Brain microvascular endothelial cell (primary cell): ENCODE data around the gene VTI1A.

Experiments
- DNase-seq: peaks from one replicate; pipeline ENCODE4 v3.0.0-alpha.2; 2020
- H3K27ac ChIP-seq: fragments of 250-450 bp; sonication (Bioruptor Pico); 2 replicates; pipeline ENCODE4 v1.5.1; 2020; ENCODE audit warnings: mild to moderate bottlenecking, moderate library complexity
- H3K27me3 ChIP-seq: fragments of 250-450 bp; sonication (Bioruptor Pico); replicated peaks from 2 replicates; pipeline ENCODE4 v1.5.1; 2020; ENCODE audit warnings: mild to moderate bottlenecking
- H3K36me3 ChIP-seq: fragments of 250-450 bp; sonication (Bioruptor Pico); replicated peaks from 2 replicates; pipeline ENCODE4 v1.5.1; 2020; ENCODE audit warnings: mild to moderate bottlenecking
- H3K4me3 ChIP-seq: 2 replicates; pipeline ENCODE4 v1.5.1; 2011; ENCODE audit warnings: low read depth, mild to moderate bottlenecking, control low read depth, low read length, moderate library complexity
- in situ Hi-C: cut with HindIII; loops from 2 replicates; pipeline ENCODE4 v1.10.0; 2017; ENCODE audit warnings: low sequenced_read_pairs, low pct_ligation_motif_present
- TF ChIP-seq, protein P1 (sequence below): IDR thresholded peaks from 2 replicates; pipeline ENCODE4 v1.5.1; 2011; ENCODE audit warnings: low read depth, mild to moderate bottlenecking, moderate library complexity, low read length, control low read depth, inconsistent platforms; ENCODE audit errors: missing control alignments

VTI1A gene

DNA sequence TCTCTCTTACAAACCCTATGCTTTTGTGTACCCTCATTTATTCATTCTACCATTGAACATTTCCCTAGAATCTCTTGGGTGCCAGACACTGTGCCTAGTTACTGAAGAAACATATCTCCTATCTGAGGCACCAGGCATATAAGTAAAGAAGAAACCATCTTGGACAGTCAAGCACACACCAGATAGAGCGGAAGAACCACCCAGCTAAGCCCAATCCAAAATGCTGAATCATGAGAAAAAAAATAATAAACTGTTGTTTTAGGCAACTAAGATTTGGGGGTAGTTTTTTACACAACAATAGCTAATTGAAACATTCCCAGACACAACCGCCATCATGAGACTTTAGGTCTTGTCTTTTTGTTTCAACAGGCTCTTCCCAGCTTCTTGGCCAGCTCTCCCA is 400.8 kb downstream of the VTI1A start:
- DNase-seq = no peak
- TF ChIP-seq, protein P1, sequence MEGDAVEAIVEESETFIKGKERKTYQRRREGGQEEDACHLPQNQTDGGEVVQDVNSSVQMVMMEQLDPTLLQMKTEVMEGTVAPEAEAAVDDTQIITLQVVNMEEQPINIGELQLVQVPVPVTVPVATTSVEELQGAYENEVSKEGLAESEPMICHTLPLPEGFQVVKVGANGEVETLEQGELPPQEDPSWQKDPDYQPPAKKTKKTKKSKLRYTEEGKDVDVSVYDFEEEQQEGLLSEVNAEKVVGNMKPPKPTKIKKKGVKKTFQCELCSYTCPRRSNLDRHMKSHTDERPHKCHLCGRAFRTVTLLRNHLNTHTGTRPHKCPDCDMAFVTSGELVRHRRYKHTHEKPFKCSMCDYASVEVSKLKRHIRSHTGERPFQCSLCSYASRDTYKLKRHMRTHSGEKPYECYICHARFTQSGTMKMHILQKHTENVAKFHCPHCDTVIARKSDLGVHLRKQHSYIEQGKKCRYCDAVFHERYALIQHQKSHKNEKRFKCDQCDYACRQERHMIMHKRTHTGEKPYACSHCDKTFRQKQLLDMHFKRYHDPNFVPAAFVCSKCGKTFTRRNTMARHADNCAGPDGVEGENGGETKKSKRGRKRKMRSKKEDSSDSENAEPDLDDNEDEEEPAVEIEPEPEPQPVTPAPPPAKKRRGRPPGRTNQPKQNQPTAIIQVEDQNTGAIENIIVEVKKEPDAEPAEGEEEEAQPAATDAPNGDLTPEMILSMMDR = no peak
- H3K27ac ChIP-seq = no peak overlapping the region
- no peak overlapping the region for H3K4me3 ChIP-seq
- in situ Hi-C loops = no loop called here
- H3K27me3 ChIP-seq = no peaks in the 10 kb centered on the region
- H3K36me3 ChIP-seq = no peaks in the 10 kb centered on the region

DNA sequence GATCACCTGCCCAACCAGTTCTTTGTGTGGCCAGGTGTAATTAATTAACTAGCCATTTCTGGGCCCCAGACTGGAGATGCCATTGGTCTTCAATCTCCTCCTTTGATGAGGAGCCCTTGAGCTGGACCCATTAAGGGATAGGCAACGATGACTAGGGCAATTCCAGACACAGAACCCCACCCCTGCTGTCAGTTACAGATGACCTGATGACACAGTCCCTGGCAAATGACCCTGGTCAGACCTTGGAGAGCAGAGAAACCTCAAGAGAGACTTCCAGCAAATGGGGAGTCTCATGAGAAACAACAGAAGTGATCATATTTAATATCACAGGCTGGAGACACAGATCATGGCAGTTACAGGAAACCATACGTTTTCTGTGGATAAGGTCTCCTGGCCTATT is 401.2 kb downstream of the VTI1A start:
- Histone ChIP-seq H3K27ac (no peak overlapping the region), H3K4me3 (no peak overlapping the region), H3K36me3 (no peaks in the 10 kb centered on the region), H3K27me3 (no peaks in the 10 kb centered on the region)
- DNase-seq = no peak
- TF ChIP-seq, protein P1 = no peak
- in situ Hi-C loops = no loop called here

DNA sequence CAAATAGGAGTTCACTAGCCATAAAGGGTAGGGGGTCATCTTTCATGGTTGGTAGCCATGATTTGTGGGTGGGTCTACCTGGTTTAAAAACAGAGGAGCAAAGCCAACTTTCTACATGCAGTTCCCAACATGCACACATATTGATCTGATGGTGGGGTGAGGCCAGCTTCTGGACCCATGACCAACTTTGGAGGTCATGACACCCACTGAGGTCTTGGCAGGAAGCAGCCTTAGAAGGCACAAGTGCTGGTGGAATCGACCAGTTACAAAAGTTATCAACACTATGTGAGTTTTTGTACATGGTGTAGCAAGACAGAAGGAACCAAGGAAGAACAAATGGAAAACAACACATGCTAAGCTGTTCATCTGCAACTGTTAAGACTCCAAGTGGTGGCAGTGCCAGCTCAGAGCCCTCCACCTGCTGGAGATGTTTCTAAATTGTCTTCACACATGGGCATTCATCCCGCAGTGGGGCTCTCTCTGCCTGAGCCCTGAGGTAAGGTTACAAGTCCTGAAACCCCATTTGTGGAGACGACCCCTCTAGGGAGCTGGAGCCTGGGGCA is 401.9 kb downstream of the VTI1A start:
- Histone ChIP-seq H3K36me3 (no peaks in the 10 kb centered on the region), H3K4me3 (no peak overlapping the region), H3K27me3 (no peaks in the 10 kb centered on the region), H3K27ac (no peak overlapping the region)
- no peak for DNase-seq
- TF ChIP-seq, protein P1 = no peak
- in situ Hi-C loops = no loop called here

DNA sequence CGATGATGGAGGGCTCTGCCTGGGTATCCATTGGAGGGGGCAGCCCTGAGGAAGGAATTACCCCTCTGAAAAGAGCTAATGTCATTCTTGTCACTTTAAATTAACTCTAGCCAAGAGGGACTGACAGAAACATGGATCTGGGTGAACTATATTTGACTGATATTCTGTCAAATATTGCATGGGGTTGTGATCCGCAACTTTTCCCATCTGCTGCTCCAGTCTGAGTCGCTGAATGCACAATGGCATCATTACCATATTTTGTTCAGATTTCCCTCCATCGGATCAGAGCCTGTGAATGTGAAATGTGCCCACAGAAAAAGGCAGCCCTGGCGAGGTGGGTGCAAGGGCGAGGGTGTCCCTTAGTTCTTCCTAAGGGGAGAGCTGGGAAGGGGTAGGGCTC is 402.5 kb downstream of the VTI1A start:
- TF ChIP-seq, protein P1 = no peak
- Histone ChIP-seq H3K27ac (no peak overlapping the region), H3K36me3 (no peaks in the 10 kb centered on the region), H3K4me3 (no peak overlapping the region), H3K27me3 (no peaks in the 10 kb centered on the region)
- DNase-seq = no peak
- in situ Hi-C loops = no loop called here

DNA sequence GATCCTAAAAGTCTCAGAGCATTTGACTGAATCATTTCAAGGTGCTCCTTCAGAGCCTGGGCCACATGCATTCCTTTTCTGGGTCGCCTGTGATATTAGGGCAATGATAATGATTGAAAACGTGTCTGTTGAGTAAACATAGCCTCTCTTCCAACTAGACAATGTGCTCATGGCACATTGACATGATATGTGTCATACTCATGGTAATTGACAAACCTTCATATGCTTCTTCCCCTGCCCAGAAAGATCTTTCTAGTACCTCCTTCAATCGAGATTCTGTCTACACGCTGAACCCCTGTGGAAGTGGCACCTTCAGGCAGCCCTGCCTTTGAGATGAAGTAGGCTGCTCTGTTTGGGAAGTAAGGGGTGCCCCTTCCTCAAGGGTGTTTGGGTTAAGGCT is 404.2 kb downstream of the VTI1A start:
- in situ Hi-C loops = no loop called here
- Histone ChIP-seq H3K27ac (no peak overlapping the region), H3K4me3 (no peak overlapping the region), H3K27me3 (no peaks in the 10 kb centered on the region), H3K36me3 (no peaks in the 10 kb centered on the region)
- no peak for DNase-seq
- TF ChIP-seq, protein P1 = no peak

DNA sequence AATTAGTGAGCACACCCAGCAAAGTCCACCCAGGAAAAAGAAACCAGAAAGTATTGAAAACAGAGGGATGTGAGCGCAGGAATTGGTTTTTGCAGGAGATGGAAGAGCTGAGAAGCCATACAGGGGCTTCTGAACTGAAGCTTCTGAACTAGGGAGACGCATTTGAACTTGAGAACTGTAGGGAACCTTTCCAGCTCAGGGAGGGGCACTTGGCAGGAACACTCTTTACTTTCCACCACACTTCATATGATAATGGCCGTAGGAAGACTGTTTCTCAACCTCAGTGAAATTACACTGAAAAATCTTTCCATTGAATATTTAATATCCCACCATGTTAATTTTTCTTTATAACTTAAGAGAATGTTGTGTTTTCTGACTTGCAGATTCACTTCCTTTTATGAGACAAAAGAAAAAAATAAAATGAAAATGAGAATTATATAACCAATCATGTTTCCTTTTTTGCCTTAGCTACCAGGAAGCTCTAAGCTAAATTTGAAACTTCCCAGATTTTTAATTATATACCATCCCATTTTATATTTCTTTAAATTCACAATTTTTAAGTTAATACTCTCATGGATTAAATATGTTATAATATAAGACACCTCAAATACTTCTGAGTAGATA is 404.7 kb downstream of the VTI1A start:
- Histone ChIP-seq H3K36me3 (no peaks in the 10 kb centered on the region), H3K27me3 (no peaks in the 10 kb centered on the region), H3K4me3 (no peak overlapping the region), H3K27ac (no peak overlapping the region)
- in situ Hi-C loops = no loop called here
- no peak for DNase-seq
- TF ChIP-seq, protein P1 = no peak
